ENCODE measurements around the gene SEMA6A.

Gene SEMA6A, protein sequence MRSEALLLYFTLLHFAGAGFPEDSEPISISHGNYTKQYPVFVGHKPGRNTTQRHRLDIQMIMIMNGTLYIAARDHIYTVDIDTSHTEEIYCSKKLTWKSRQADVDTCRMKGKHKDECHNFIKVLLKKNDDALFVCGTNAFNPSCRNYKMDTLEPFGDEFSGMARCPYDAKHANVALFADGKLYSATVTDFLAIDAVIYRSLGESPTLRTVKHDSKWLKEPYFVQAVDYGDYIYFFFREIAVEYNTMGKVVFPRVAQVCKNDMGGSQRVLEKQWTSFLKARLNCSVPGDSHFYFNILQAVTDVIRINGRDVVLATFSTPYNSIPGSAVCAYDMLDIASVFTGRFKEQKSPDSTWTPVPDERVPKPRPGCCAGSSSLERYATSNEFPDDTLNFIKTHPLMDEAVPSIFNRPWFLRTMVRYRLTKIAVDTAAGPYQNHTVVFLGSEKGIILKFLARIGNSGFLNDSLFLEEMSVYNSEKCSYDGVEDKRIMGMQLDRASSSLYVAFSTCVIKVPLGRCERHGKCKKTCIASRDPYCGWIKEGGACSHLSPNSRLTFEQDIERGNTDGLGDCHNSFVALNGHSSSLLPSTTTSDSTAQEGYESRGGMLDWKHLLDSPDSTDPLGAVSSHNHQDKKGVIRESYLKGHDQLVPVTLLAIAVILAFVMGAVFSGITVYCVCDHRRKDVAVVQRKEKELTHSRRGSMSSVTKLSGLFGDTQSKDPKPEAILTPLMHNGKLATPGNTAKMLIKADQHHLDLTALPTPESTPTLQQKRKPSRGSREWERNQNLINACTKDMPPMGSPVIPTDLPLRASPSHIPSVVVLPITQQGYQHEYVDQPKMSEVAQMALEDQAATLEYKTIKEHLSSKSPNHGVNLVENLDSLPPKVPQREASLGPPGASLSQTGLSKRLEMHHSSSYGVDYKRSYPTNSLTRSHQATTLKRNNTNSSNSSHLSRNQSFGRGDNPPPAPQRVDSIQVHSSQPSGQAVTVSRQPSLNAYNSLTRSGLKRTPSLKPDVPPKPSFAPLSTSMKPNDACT
- total RNA-seq, result 0 reads per million in 3 donors

DNA sequence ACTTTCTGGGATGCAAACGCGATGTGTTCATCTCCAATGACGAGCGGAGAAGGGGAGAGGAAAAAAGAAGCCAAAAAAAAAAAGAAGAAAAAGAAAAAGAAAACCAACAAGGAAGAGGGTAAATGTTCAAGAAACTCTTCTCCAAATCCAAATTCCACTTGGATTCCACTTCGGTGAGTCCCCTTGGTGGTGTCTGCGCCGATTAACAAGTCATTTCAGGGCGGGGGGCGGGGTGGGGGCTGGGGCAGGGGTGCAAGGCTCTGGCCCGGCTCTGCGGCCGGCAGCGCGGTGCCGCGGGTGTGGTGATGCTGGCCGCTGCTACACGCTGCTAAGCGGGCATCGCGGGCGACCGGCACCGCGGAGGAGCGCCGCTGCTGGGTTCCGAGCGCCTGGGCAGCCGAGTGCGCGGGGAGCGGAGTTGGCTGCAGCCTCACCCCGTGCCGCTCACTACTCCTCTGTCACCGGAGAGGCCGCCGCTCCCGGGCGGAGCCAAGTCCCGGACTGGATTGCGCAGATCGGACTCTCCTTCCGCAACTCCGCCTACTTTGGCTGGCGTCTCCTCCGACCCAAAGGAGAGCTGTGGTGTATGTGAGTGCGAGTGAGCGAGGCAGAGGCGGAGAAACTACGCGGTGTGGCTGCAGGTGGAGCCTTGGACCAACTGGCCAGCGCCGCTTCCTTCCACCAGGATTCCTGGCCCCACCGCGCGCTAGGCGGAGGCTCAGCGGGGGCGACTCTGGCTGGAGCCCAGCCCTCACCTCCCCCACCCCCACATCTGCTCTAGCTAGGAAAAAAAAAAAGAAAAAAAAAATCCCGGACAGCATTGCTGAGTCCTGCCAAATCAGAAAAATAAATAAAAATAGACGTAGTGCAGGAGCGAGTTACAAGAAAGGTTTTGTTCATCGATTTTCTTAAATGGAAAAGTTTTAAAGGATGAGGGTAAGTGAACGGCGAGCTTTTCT, at the start of gene SEMA6A:
Gene SEMA6A (minus strand): TSS at position 457 of the 959 bp plus-strand sequence. CDS start 69,879 bp downstream, outside the sequence.
- no peaks in the 10 kb centered on the region for H3K36me3 ChIP-seq (ENCODE audit: control insufficient read depth, insufficient read depth, low read length)
- peaks cover 26% of the 10 kb centered on the region for H3K27me3 ChIP-seq (replicated peaks; ENCODE audit: control insufficient read depth, insufficient read depth, low read length, poor library complexity, severe bottlenecking)
- H3K27ac ChIP-seq (ENCODE audit: insufficient read depth, low read length, poor library complexity, severe bottlenecking), result no peak within 1 kb of the TSS
- no peak within 1 kb of the TSS for H3K4me3 ChIP-seq (ENCODE audit: insufficient read depth, low read depth, low read length, poor library complexity, severe bottlenecking)
- no peaks in the 10 kb centered on the region for H3K9me3 ChIP-seq (ENCODE audit: control insufficient read depth, low read length)
- no peak for DNase-seq
- peaks cover 12% of the 10 kb centered on the region for H3K4me1 ChIP-seq (ENCODE audit: control insufficient read depth, insufficient read depth, low read length, poor library complexity, severe bottlenecking)

DNA sequence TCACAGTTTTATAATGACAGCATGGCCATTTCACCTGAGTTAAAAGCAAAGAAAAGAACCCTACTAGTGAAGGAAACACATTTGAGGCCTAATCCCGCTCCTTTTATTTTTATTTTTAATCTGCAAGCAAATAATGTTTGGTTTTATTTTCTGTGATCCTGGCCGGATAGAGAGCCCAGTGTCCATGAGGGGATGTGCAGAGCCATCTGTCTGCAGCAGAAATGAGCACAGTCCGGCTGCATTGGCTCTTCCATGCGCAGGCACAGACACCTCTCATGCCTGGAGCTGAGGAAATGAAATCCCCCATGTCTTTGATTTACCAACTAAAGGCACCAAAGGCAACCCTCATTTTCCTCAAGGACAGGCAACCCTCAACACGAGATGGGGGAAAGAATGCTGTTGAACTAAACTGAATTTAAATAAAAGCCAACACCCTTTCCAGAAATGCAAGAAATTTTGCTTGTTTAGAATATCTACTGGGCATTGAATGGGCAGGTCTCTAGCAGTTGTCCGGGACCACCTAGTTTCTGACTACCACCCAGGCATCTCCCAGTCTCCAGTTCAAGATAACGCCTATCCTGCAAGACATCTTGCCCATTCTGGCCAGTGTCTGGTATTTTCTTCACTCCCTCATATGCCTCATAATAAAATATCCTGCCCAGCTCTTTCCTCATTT, 47.9 kb upstream of the SEMA6A start:
- Histone ChIP-seq H3K27ac (ENCODE audit: insufficient read depth, low read length, poor library complexity, severe bottlenecking) (no peak overlapping the region), H3K4me3 (ENCODE audit: insufficient read depth, low read depth, low read length, poor library complexity, severe bottlenecking) (no peak overlapping the region), H3K27me3 (replicated peaks; ENCODE audit: control insufficient read depth, insufficient read depth, low read length, poor library complexity, severe bottlenecking) (no peaks in the 10 kb centered on the region), H3K9me3 (ENCODE audit: control insufficient read depth, low read length) (no peaks in the 10 kb centered on the region), H3K36me3 (ENCODE audit: control insufficient read depth, insufficient read depth, low read length) (no peaks in the 10 kb centered on the region), H3K4me1 (ENCODE audit: control insufficient read depth, insufficient read depth, low read length, poor library complexity, severe bottlenecking) (no peaks in the 10 kb centered on the region)
- DNase-seq, result no peak

DNA sequence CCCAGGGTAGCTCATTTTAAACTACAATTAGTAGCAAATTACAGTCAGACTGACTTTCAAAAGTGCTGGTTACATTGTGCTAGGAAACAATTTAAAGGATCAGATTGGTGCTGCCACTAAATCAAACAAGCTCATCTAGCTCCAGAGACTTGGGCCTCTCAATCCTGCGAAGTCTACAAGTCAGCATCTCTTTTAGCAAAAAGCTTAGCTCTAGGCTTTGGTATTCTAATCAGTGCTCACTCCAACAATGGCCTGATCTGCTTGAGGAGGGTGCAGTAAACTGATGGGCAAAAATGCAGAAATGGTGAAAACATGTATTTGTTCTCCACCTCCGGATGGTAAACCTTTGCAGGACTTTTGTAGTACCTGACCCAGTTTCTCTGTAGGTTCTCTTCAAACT, 47.0 kb upstream of the SEMA6A start:
- Histone ChIP-seq H3K36me3 (ENCODE audit: control insufficient read depth, insufficient read depth, low read length) (no peaks in the 10 kb centered on the region), H3K9me3 (ENCODE audit: control insufficient read depth, low read length) (no peaks in the 10 kb centered on the region), H3K4me1 (ENCODE audit: control insufficient read depth, insufficient read depth, low read length, poor library complexity, severe bottlenecking) (no peaks in the 10 kb centered on the region), H3K27me3 (replicated peaks; ENCODE audit: control insufficient read depth, insufficient read depth, low read length, poor library complexity, severe bottlenecking) (no peaks in the 10 kb centered on the region), H3K27ac (ENCODE audit: insufficient read depth, low read length, poor library complexity, severe bottlenecking) (no peak overlapping the region), H3K4me3 (ENCODE audit: insufficient read depth, low read depth, low read length, poor library complexity, severe bottlenecking) (no peak overlapping the region)
- no peak for DNase-seq

DNA sequence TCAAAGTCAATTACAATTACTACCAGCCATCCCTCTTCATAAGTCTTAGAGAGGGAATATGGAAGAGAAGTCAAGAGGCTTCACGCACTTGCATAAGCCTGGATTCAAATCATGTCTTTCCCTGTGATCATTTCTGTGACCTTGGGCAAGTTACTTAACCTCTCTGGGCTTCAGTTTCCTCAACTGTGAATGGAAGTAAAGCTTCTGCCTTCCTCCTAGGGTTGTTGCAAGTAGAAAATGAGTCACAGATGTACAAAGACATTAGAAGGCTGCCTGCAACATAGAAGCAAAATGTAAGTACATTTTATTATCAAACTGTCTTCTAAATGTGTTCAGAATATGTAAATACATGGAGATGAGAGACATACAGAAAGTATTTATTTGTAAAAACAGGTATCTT, 42.3 kb upstream of the SEMA6A start:
- Histone ChIP-seq H3K9me3 (ENCODE audit: control insufficient read depth, low read length) (no peaks in the 10 kb centered on the region), H3K4me1 (ENCODE audit: control insufficient read depth, insufficient read depth, low read length, poor library complexity, severe bottlenecking) (no peaks in the 10 kb centered on the region), H3K27ac (ENCODE audit: insufficient read depth, low read length, poor library complexity, severe bottlenecking) (no peak overlapping the region), H3K36me3 (ENCODE audit: control insufficient read depth, insufficient read depth, low read length) (no peaks in the 10 kb centered on the region), H3K27me3 (replicated peaks; ENCODE audit: control insufficient read depth, insufficient read depth, low read length, poor library complexity, severe bottlenecking) (no peaks in the 10 kb centered on the region), H3K4me3 (ENCODE audit: insufficient read depth, low read depth, low read length, poor library complexity, severe bottlenecking) (no peak overlapping the region)
- DNase-seq, result no peak

DNA sequence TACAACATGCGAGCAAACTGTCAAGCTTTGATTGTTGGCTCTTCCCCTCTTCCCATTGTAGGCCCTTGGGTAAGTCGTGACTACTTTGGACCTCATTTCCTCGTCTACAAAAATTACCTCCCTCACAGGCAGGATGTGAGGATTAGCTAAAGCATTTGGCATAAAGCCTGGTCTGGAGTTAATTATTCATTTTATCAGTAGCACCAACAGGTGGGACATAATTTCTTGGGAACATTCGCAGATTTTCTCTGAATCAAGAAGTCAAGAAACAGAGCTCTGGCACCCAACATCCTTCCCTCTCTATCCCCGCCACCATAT, 39.9 kb upstream of the SEMA6A start:
- H3K4me3 ChIP-seq (ENCODE audit: insufficient read depth, low read depth, low read length, poor library complexity, severe bottlenecking), result no peak overlapping the region

DNA sequence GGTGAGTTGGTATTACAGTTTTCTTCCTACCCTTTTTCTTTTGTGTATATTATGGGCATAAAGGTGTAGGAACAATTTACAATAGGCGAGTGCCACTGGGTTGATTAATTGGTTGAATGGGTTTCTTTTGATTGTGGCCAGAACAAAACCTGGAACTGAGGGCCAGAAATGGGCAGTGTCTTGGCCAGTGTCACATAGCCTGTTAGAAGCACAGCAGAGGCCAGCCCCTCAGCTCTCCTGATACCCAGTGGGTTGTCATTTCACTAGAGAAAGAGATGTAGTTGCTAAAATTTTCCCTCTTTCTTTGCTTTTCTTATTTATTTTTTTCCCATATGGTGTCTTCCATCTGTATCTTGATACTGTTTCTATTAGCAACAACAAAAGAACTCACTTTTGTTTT, 38.8 kb upstream of the SEMA6A start:
- Histone ChIP-seq H3K4me1 (ENCODE audit: control insufficient read depth, insufficient read depth, low read length, poor library complexity, severe bottlenecking) (no peaks in the 10 kb centered on the region), H3K4me3 (ENCODE audit: insufficient read depth, low read depth, low read length, poor library complexity, severe bottlenecking) (no peak overlapping the region), H3K9me3 (ENCODE audit: control insufficient read depth, low read length) (no peaks in the 10 kb centered on the region), H3K27me3 (replicated peaks; ENCODE audit: control insufficient read depth, insufficient read depth, low read length, poor library complexity, severe bottlenecking) (no peaks in the 10 kb centered on the region), H3K27ac (ENCODE audit: insufficient read depth, low read length, poor library complexity, severe bottlenecking) (no peak overlapping the region), H3K36me3 (ENCODE audit: control insufficient read depth, insufficient read depth, low read length) (no peaks in the 10 kb centered on the region)
- DNase-seq, result no peak

More for the DNA sequence above, 39.9 kb upstream of the SEMA6A start:
- no peak for DNase-seq
- Histone ChIP-seq H3K27ac (ENCODE audit: insufficient read depth, low read length, poor library complexity, severe bottlenecking) (no peak overlapping the region), H3K36me3 (ENCODE audit: control insufficient read depth, insufficient read depth, low read length) (no peaks in the 10 kb centered on the region), H3K27me3 (replicated peaks; ENCODE audit: control insufficient read depth, insufficient read depth, low read length, poor library complexity, severe bottlenecking) (no peaks in the 10 kb centered on the region), H3K4me1 (ENCODE audit: control insufficient read depth, insufficient read depth, low read length, poor library complexity, severe bottlenecking) (no peaks in the 10 kb centered on the region), H3K9me3 (ENCODE audit: control insufficient read depth, low read length) (no peaks in the 10 kb centered on the region)

DNA sequence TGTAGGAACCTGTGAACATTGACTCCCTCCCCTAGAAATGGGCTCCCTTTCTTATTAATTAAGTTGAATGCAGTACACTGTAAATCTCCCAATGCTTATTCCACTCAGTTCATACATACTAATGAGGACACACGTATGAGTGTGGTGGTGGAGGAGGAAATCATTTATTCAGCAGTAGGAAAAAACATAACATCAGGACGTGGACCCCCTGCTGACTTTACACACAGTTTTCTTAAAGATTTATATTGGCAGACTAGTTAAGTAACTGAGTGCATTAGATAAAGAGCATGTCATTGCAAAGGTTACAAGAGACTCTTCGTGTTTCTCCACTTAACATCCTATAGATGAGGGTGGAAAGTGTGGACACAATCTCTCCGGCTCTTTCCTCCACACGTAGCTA, 37.8 kb upstream of the SEMA6A start:
- Histone ChIP-seq H3K9me3 (ENCODE audit: control insufficient read depth, low read length) (no peaks in the 10 kb centered on the region), H3K27ac (ENCODE audit: insufficient read depth, low read length, poor library complexity, severe bottlenecking) (no peak overlapping the region), H3K4me3 (ENCODE audit: insufficient read depth, low read depth, low read length, poor library complexity, severe bottlenecking) (no peak overlapping the region), H3K27me3 (replicated peaks; ENCODE audit: control insufficient read depth, insufficient read depth, low read length, poor library complexity, severe bottlenecking) (no peaks in the 10 kb centered on the region), H3K36me3 (ENCODE audit: control insufficient read depth, insufficient read depth, low read length) (no peaks in the 10 kb centered on the region), H3K4me1 (ENCODE audit: control insufficient read depth, insufficient read depth, low read length, poor library complexity, severe bottlenecking) (no peaks in the 10 kb centered on the region)
- DNase-seq, result no peak

DNA sequence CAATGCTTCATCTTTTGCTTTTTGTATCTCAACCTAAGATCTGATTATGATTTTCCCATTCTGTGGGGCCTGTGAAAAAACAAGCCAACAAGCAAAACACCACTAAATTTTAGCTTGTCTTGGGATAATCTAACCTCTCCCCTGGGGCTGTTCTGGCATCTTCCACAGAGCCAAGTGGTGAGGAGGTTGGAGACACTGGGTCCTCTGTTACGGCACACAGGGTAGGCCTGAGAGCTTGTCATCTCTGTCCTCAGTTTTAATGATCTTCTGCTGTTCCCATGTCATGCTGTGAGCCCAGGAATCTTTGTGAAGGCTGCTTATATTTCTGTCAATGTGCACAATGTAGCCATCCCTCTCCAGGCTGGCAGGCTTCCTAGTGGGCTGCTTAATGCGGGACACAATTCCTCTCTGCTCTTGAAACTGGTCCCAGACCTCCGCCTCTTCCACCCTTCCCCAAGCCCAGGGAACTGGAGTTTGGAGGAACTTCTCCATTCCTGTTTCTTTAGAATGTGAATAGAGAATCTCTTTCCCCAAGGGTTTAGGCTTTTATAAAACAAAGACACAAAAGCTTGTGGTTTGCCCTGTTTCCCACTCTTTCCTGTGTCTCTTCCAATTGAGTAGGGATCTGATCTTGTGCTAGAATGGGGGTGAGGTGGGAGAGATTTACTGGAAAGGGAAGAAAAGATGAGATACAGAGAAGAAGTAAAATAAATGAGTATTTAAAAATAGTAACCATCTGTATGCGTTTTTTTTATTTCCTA, 30.9 kb upstream of the SEMA6A start:
- no peaks in the 10 kb centered on the region for H3K27me3 ChIP-seq (replicated peaks; ENCODE audit: control insufficient read depth, insufficient read depth, low read length, poor library complexity, severe bottlenecking)
- no peak overlapping the region for H3K4me3 ChIP-seq (ENCODE audit: insufficient read depth, low read depth, low read length, poor library complexity, severe bottlenecking)
- H3K9me3 ChIP-seq (ENCODE audit: control insufficient read depth, low read length), result no peaks in the 10 kb centered on the region
- no peak overlapping the region for H3K27ac ChIP-seq (ENCODE audit: insufficient read depth, low read length, poor library complexity, severe bottlenecking)
- no peaks in the 10 kb centered on the region for H3K36me3 ChIP-seq (ENCODE audit: control insufficient read depth, insufficient read depth, low read length)
- no peak for DNase-seq
- no peaks in the 10 kb centered on the region for H3K4me1 ChIP-seq (ENCODE audit: control insufficient read depth, insufficient read depth, low read length, poor library complexity, severe bottlenecking)

Measured in effector memory CD4-positive, alpha-beta T cell (primary cell).